AG04449 (cell line): ENCODE data around the gene LACTBL1.

Experiments used
- CTCF ChIA-PET: fragments of 350-600 bp; formaldehyde crosslinking; extraction: SDS; loops from one replicate; lab custom pipeline; 2021; ENCODE audit warnings: antibody characterized with exemption; lab: Yijun Ruan, JAX
- POLR2A ChIA-PET: fragments of 400-600, 350-600 bp; formaldehyde crosslinking; extraction: SDS; loops from one replicate; lab custom pipeline; 2020; ENCODE audit warnings: antibody characterized with exemption, inconsistent platforms; lab: Yijun Ruan, JAX
- DNase-seq: peaks from one replicate; pipeline ENCODE4 v3.0.0-alpha.2; 2010; ENCODE audit warnings: low read depth, low spot score
- H3K4me3 ChIP-seq: 2 replicates; pipeline ENCODE4 v1.5.1; 2011; ENCODE audit warnings: low read depth, mild to moderate bottlenecking, control low read depth, low read length
- TF ChIP-seq, protein P1 (sequence below): IDR thresholded peaks from one replicate; pipeline ENCODE4 v1.5.1; 2011; ENCODE audit warnings: mild to moderate bottlenecking, moderate library complexity, low read length, control low read depth, inconsistent platforms; ENCODE audit not compliant: insufficient read depth; ENCODE audit errors: missing control alignments

The LACTBL1 gene

DNA sequence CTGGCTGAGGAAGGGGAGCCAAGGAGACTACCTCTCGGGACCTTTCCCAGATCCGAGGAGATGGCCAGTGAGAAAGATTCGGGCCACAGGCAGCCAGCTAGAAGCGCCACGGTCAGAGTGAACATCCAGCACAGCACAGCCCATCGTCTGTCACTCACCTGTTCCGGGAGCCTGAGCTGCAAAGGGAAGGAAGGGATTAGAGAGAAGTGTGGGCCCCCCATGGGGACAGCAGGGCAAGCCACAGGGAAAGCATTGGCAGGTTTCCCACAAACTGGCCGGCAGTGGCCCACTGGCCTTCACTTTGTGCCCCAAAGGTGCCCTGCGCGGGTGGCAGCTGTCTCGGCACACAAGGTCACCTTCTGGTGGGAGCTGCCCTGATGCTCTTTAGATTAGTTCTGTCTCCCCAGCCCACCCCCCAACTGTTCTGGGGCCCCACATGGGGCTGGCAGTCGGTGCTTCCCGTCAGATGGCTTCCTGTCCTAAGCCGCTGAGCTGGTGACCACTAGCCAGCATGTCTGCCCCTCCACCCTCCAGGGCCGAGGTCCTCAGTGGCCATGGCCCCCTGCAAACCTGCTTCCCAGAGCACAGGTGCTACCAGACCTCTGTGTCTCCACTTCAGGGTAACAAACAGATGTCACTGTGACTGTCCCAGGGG is 56.7 kb downstream of the LACTBL1 start:
- ChIA-PET POLR2A (no interaction called here), CTCF (interaction anchor here (0.6 to 9.2 kb wide), 5 partner anchors 14 to 241 kb away, joined by 3 to 74 read pairs (median 3); no protein-coding TSS in a partner anchor)
- TF ChIP-seq, protein P1, sequence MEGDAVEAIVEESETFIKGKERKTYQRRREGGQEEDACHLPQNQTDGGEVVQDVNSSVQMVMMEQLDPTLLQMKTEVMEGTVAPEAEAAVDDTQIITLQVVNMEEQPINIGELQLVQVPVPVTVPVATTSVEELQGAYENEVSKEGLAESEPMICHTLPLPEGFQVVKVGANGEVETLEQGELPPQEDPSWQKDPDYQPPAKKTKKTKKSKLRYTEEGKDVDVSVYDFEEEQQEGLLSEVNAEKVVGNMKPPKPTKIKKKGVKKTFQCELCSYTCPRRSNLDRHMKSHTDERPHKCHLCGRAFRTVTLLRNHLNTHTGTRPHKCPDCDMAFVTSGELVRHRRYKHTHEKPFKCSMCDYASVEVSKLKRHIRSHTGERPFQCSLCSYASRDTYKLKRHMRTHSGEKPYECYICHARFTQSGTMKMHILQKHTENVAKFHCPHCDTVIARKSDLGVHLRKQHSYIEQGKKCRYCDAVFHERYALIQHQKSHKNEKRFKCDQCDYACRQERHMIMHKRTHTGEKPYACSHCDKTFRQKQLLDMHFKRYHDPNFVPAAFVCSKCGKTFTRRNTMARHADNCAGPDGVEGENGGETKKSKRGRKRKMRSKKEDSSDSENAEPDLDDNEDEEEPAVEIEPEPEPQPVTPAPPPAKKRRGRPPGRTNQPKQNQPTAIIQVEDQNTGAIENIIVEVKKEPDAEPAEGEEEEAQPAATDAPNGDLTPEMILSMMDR, result no peak
- H3K4me3 ChIP-seq, result no peak overlapping the region
- DNase-seq, result no peak

DNA sequence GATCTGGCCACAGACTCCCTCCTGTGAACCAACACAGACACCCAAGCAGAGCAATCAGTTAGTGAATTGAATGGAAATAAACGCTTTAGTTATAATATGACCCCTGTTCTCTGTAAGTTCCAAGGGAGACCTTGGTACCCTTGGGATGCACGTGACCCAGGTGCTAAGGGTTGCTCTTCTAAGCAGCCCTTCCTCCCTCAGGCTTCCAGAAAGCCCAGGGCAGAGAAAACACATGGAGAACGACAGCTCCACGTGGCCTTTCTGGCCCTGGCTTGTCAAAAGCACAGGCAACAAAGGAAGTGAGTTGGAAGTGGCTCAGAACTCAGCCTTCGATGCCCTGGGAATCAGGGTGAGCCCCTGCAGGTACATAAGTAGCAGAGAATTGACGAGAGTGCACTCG is 57.4 kb downstream of the LACTBL1 start:
- TF ChIP-seq, protein P1, result no peak
- DNase-seq, result no peak
- H3K4me3 ChIP-seq, result no peak overlapping the region
- POLR2A ChIA-PET, result no interaction called here
- CTCF ChIA-PET, result interaction anchor here (0.6 to 9.2 kb wide), 4 partner anchors 15 to 240 kb away, joined by 3 to 74 read pairs (median 7); no protein-coding TSS in a partner anchor

DNA sequence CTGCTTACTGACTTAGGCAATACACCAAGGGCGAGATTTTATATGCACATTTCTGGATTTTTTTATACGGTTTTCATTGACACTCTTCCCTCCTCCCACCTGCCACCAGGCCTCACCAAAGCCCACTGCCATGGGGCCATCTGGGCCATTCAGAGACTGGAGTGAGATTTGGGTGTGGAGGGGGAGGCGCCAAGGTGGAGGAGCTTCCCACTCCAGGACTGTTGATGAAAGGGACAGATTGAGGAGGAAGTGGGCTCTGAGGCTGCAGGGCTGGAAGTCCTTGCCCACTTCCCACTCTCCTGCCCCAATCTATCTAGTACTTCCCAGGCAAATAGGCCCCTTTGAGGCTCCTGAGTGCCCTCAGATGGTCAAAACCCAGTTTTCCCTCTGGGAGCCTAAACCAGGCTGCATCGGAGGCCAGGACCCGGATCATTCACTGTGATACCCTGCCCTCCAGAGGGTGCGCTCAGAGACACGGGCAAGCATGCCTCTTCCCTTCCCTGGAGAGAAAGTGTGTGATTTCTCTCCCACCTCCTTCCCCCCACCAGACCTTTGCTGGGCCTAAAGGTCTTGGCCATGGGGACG is 57.9 kb downstream of the LACTBL1 start:
- TF ChIP-seq, protein P1, result no peak
- ChIA-PET POLR2A (no interaction called here), CTCF (interaction anchor here (0.6 to 2.4 kb wide), 2 partner anchors 15 to 23 kb away, joined by 4 to 11 read pairs; no protein-coding TSS in a partner anchor)
- no peak overlapping the region for H3K4me3 ChIP-seq
- no peak for DNase-seq

DNA sequence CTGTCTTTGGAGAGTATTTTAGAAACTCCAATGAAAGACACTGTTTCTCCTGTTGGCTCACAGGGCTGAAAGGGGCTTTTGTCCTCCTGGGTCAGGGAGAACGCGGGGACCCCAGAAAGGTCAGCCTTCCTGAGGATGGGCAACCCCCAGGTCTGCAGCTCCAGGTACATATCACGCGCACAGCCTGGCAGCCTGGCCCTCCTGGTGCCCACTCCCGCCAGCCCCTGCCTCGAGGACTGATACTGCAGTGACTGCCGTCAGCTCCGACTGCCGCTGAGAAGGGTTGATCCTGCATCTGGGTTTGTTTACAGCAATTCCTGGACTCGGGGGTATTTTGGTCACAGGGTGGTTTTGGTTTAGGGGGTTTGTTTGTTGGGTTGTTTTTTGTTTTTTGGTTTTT is 58.5 kb downstream of the LACTBL1 start:
- TF ChIP-seq, protein P1, result no peak
- ChIA-PET POLR2A (no interaction called here), CTCF (interaction anchor here (0.6 kb wide), 1 partner anchor 23 kb away, joined by 4 read pairs; no protein-coding TSS in a partner anchor)
- H3K4me3 ChIP-seq, result no peak overlapping the region
- DNase-seq, result no peak

DNA sequence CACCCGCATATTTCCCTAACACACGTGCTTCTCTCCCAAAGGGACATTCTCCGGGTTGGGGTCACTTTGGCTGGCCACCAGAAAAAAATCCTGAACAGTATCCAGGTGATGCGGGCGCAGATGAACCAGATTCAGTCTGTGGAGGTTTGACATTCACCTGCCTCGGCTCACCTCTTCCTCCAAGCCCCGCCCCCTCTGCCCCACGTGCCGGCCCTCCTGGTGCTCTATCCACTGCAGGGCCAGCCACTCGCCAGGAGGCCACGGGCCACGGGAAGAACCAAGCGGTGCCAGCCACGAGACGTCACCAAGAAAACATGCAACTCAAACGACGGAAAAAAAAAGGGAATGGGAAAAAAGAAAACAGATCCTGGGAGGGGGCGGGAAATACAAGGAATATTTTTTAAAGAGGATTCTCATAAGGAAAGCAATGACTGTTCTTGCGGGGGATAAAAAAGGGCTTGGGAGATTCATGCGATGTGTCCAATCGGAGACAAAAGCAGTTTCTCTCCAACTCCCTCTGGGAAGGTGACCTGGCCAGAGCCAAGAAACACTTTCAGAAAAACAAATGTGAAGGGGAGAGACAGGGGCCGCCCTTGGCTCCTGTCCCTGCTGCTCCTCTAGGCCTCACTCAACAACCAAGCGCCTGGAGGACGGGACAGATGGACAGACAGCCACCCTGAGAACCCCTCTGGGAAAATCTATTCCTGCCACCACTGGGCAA is 59.1 kb downstream of the LACTBL1 start:
- TF ChIP-seq, protein P1, result no peak
- H3K4me3 ChIP-seq, result no peak overlapping the region
- no peak for DNase-seq
- ChIA-PET POLR2A (no interaction called here), CTCF (interaction anchor here (0.7 to 1.9 kb wide), 2 partner anchors 8 to 16 kb away, joined by 3 to 7 read pairs; no protein-coding TSS in a partner anchor)
